Tongue (tissue), 2 donors: ENCODE data around the gene STK39. TPM values are rescaled to one million over a fixed set of nuclear protein-coding genes. Genes with fewer than 3 reads are reported as not detected.
"Not testable (repeated sequence)": the region's sequence is repeated elsewhere in the genome, so short reads cannot be mapped to it uniquely, and the experiment has no call there.

Experiments used
- DNase-seq: peaks from one replicate; pipeline ENCODE4 v3.0.0-alpha.2; 2015
- total RNA-seq: library from RNA; depleted of rRNA; stranded (reverse); fragments of >200 nt; gene quantifications from one replicate; pipeline ENCODE4 v1.2.3, GENCODE V29; 2014

The STK39 gene
- total RNA-seq, 1 donor from 2014 or later = 26.4 TPM

DNA sequence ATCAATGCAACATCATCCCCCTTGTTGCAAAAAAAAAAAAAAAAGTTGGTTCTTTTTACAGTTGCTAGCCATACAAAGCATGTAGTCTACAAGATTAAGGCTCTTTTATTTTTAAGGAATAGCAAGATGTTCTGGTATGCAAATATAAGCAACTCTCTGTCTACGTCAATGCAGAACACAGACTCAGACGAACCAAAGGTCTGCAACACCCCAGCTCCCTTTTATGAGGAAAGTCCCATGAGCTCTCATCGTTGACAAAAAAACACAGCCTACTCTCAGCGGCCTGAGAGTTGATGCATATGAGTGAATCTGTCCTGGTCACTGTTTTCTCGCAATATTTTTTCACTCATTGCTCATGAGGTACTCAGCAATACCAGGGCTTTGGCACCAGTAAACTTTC lies 112.9 kb downstream of the STK39 start:
- no peak for DNase-seq

DNA sequence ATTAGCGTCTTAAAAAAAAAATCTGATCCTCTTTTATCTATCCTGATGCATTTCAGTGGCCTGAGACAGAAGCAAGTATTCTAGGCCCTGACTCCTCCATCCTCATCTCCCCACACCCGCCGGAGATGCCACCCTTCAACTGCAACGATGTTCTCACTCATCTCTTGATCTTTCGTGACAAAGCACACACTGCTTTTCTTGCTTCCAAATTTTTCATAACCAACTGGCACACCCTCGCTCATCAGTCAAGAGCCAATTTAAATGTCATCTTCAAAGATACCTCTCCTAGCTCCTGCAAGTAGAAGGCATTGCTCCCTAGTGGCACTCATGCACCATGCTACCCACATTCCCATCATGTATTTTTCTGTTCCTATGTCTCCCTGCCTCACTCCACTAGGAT lies 115.0 kb downstream of the STK39 start:
- DNase-seq = no peak

DNA sequence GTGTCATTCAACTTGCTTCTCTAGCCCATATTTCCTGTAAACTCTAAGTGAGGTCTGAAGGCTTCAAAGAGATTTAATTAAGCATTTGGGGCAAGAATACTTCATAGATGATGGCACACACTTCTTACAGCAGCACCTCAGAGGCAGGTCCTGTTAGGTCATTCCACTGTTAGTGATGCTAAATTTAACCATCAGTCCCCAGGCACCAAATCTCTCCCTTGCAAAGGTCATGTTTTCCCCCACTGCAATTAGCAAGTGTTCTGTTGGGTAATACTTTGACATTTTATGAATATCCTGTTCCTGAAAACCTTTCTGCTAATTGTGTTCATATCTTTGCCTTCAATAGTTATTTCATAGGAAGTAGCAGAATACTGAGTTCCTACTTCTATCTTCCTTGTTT lies 117.0 kb downstream of the STK39 start:
- DNase-seq = no peak

DNA sequence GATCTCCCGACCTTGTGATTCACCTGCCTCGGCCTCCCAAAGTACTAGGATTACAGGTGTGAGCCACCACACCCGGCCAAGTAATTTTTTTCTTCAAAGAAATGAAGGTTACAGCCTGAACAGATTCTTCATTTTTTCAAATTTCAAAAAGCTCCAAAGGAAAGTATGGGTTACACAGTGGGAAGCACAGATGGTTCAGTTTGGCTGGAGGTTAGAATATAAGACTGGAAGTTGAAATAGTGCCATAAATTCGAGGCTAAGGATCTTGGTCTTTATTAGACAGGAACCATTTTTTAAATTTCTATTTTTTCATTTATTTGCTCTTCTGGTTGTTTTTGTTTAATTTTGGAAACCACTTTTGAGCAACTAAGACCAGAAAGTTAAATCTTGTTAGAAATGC lies 120.0 kb downstream of the STK39 start:
- DNase-seq = no peak

- DNase-seq = not testable (repeated sequence)
Observed at GRCh38 chr2:168122210-168122609, 125.2 kb downstream of the STK39 start.

DNA sequence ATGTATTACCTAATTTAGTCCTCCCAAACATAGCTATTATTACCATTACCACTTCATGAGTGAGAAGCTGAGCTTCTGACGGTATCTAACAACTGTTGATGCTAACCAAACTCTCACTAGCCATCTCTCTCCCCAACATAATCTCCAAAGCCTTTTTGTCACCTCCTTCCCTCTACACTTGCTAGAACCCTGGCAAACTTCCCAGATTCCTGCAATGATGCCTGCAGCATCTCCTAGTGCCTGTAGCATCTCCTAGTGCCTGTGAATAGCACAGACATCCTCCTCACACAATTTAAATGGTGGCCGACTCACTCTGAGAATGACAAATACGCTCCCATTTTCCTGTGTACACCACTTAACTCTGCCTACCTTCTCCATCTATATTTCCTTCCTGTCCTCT lies 126.7 kb downstream of the STK39 start:
- DNase-seq = peak; percentile 59

DNA sequence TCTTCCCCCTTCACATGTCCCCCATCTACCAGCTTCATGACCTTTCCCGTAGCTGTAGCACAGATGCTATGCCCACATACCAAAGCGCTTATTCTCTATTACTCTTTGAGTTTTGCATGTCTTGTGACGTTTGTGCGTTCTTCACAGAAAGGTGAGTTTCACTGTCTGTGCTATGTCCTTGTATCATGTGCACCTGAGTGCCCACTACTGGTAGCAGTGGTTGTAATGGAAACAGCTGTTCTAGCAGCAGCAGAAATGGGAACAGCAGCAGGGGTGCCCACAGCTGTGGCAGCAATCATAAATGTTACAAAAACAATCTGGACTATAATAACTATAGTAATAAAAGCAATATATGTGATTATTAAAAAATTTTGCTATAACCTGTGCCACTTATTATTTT lies 127.1 kb downstream of the STK39 start:
- no peak for DNase-seq

GRCh38 chr2:168119515-168120141 lies 127.8 kb downstream of the STK39 start:
- DNase-seq = peak; percentile 83

- DNase-seq = peak; percentile 92
Observed at GRCh38 chr2:168118733-168119514, 128.5 kb downstream of the STK39 start.

- DNase-seq = no peak
Observed at GRCh38 chr2:168116448-168116847, 130.9 kb downstream of the STK39 start.

GRCh38 chr2:168114619-168115018 lies 132.8 kb downstream of the STK39 start:
- DNase-seq = no peak

- DNase-seq = peak; percentile 23
Observed at GRCh38 chr2:168114040-168114439, 133.4 kb downstream of the STK39 start.

- DNase-seq = no peak
Observed at GRCh38 chr2:168107322-168107721, 140.1 kb downstream of the STK39 start.

DNA sequence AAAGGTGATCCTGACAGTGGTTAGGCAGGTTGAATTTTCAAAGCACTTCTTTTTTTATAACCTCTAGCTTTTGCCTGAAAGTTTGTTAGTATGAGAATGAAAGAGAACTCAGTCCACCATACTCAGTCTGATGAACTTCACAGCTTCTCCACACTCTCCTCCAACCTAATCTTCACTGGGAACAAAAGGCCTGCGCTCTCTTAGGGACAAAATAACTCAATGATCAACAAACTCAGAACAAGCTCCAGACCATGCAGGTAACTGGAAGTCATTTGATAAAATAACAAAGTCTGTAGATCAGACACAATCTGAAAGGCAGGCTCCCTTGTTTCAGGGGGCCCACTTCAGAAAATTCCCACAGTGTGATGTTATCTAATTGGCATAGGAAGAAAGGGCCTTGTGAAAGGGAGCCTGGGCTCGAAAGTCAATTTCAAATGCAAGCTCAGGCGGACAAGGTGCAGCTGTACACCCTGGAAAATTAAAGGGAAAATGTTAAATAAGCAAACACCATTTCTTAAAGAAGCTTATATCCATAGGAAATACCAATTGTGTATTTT lies 142.2 kb downstream of the STK39 start:
- no peak for DNase-seq

- no peak for DNase-seq
Observed at GRCh38 chr2:168097431-168097830, 150.0 kb downstream of the STK39 start.

GRCh38 chr2:168096158-168096557 lies 151.2 kb downstream of the STK39 start:
- DNase-seq = no peak

GRCh38 chr2:168091986-168092385 lies 155.4 kb downstream of the STK39 start:
- DNase-seq = no peak

GRCh38 chr2:168090366-168091135 lies 156.8 kb downstream of the STK39 start:
- no peak for DNase-seq

- DNase-seq = no peak
Observed at GRCh38 chr2:168089200-168089599, 158.2 kb downstream of the STK39 start.

GRCh38 chr2:168087401-168087800 lies 160.0 kb downstream of the STK39 start:
- DNase-seq = no peak

GRCh38 chr2:168086851-168087250 lies 160.5 kb downstream of the STK39 start:
- no peak for DNase-seq

GRCh38 chr2:168085801-168086361 lies 161.5 kb downstream of the STK39 start:
- DNase-seq = no peak

DNA sequence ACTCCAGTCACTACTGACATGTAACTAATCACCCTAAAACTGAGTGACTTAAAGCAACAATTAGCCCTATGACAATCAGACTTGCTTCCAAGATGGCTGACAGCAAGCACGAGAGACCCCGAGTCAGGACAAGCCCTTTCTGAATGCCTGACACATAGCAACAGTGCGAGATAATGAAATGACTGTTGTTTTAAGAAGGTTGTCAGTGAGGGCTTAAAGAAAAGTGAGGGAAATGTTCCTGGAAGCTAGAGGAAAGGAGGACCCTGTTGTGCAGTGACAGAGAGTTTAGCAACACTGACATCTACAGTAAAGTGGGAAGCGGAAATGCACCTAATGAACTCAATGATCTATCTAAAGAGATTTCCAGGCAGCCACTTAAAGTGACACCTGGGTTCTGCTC lies 163.1 kb downstream of the STK39 start:
- peak; percentile 6 for DNase-seq
